ENCODE results near the gene UNC5C. TPM values are rescaled to one million over a fixed set of nuclear protein-coding genes. Genes with fewer than 3 reads are reported as not detected.
A peak's percentile ranks its signal among the peaks of the same experiment; 100 is the strongest.

Gene UNC5C
- total RNA-seq, 1 experiment from 2014 or later = 8.2 TPM

- intact Hi-C loops (cut with micrococcal nuclease; ENCODE audit: unreplicated experiment) = no loop called here
Measured at GRCh38 chr4:95288552-95288951, 260.2 kb downstream of the UNC5C start.

DNA sequence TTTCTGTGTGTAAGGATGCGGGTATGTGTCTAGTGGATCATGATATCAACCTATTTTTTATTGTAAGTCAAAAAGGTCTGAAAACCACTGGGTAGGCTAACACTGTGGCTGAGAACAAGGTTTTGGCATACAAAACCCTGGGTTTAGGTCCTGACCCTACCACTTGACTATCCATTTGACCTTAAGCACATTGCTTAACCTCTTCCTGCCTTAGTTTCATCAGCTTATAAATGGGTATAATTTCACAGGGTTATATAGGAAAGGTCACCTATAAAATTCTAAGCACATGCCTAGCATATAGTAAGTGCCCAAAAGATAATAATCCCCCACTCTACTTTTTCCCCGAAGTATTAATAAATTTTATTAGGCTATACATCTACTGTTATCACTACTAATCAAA is 263.0 kb downstream of the UNC5C start:
- Histone ChIP-seq H3K4me3 (ENCODE audit: low read depth in 2 of 2, low read length in 2 of 2) (no peak overlapping the region), H3K27me3 (ENCODE audit: control insufficient read depth, insufficient read depth, low read length) (no peaks in the 10 kb centered on the region), H3K27ac (ENCODE audit: low read length) (no peak overlapping the region), H3K9me3 (ENCODE audit: control insufficient read depth, insufficient read depth, low read depth, low read length) (no peaks in the 10 kb centered on the region), H3K4me1 (ENCODE audit: control insufficient read depth, insufficient read depth, low read length) (no peaks in the 10 kb centered on the region), H3K36me3 (ENCODE audit: control insufficient read depth, insufficient read depth, low read length) (no peaks in the 10 kb centered on the region)
- BruUV-seq (replicated peaks) = no TSS peak
- DNase-seq (ENCODE audit: low read depth, low spot score) = no peak
- ChIA-PET POLR2A (no interaction called here), CTCF (no interaction called here)
- no peak for TF ChIP-seq SIN3A (IDR thresholded peaks at IDR 0.05; ENCODE audit: borderline replicate concordance, insufficient read depth, low read depth, low read length)
- TF ChIP-seq TCF7L2 (IDR thresholded peaks at IDR 0.05; ENCODE audit: low read depth, low read length) = no peak
- TF ChIP-seq, protein P1, sequence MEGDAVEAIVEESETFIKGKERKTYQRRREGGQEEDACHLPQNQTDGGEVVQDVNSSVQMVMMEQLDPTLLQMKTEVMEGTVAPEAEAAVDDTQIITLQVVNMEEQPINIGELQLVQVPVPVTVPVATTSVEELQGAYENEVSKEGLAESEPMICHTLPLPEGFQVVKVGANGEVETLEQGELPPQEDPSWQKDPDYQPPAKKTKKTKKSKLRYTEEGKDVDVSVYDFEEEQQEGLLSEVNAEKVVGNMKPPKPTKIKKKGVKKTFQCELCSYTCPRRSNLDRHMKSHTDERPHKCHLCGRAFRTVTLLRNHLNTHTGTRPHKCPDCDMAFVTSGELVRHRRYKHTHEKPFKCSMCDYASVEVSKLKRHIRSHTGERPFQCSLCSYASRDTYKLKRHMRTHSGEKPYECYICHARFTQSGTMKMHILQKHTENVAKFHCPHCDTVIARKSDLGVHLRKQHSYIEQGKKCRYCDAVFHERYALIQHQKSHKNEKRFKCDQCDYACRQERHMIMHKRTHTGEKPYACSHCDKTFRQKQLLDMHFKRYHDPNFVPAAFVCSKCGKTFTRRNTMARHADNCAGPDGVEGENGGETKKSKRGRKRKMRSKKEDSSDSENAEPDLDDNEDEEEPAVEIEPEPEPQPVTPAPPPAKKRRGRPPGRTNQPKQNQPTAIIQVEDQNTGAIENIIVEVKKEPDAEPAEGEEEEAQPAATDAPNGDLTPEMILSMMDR (IDR thresholded peaks at IDR 0.05) = no peak
- no peak for TF ChIP-seq POLR2AphosphoS5 (IDR thresholded peaks at IDR 0.05; ENCODE audit: low read depth, low read length)
- TF ChIP-seq REST (IDR thresholded peaks at IDR 0.05; ENCODE audit: insufficient read depth in 1 of 2, low read depth in 2 of 2, low read length in 1 of 2) = no peak
- no peak for ATAC-seq
- intact Hi-C loops (cut with micrococcal nuclease; ENCODE audit: unreplicated experiment) = no loop called here
- in situ Hi-C loops (cut with HindIII; ENCODE audit: low pct_unique_long_range_greater_than_20kb, low sequenced_read_pairs) = no loop called here

More at GRCh38 chr4:95288552-95288951, 260.2 kb downstream of the UNC5C start:
- H3K9me3 ChIP-seq (ENCODE audit: control insufficient read depth, insufficient read depth, low read depth, low read length) = no peaks in the 10 kb centered on the region
- no peaks in the 10 kb centered on the region for H3K4me1 ChIP-seq (ENCODE audit: control insufficient read depth, insufficient read depth, low read length)
- no TSS peak for BruUV-seq (replicated peaks)
- H3K27me3 ChIP-seq (ENCODE audit: control insufficient read depth, insufficient read depth, low read length) = no peaks in the 10 kb centered on the region
- TF ChIP-seq POLR2AphosphoS5 (IDR thresholded peaks at IDR 0.05; ENCODE audit: low read depth, low read length) (no peak), SIN3A (IDR thresholded peaks at IDR 0.05; ENCODE audit: borderline replicate concordance, insufficient read depth, low read depth, low read length) (no peak), REST (IDR thresholded peaks at IDR 0.05; ENCODE audit: insufficient read depth in 1 of 2, low read depth in 2 of 2, low read length in 1 of 2) (no peak), TCF7L2 (IDR thresholded peaks at IDR 0.05; ENCODE audit: low read depth, low read length) (no peak)
- TF ChIP-seq, protein P1 (IDR thresholded peaks at IDR 0.05) = no peak
- peak overlapping the region; percentile 29 for H3K27ac ChIP-seq (ENCODE audit: low read length)
- in situ Hi-C loops (cut with HindIII; ENCODE audit: low pct_unique_long_range_greater_than_20kb, low sequenced_read_pairs) = no loop called here
- DNase-seq (ENCODE audit: low read depth, low spot score) (no peak), ATAC-seq (no peak)
- no peaks in the 10 kb centered on the region for H3K36me3 ChIP-seq (ENCODE audit: control insufficient read depth, insufficient read depth, low read length)
- POLR2A ChIA-PET = no interaction called here
- H3K4me3 ChIP-seq (ENCODE audit: low read depth in 2 of 2, low read length in 2 of 2) = no peak overlapping the region
- CTCF ChIA-PET = no interaction called here

Measured in Panc1 (cell line).